ENCODE measurements around the gene ITGA8. TPM values are rescaled to one million over a fixed set of nuclear protein-coding genes. Genes with fewer than 3 reads are reported as not detected.
"Not testable (repeated sequence)": the region's sequence is repeated elsewhere in the genome, so short reads cannot be mapped to it uniquely, and the experiment has no call there.

Gene ITGA8
- total and polyA plus RNA-seq, 12 donors, result 4.7 to 46.0 (median 22.2) TPM

DNA sequence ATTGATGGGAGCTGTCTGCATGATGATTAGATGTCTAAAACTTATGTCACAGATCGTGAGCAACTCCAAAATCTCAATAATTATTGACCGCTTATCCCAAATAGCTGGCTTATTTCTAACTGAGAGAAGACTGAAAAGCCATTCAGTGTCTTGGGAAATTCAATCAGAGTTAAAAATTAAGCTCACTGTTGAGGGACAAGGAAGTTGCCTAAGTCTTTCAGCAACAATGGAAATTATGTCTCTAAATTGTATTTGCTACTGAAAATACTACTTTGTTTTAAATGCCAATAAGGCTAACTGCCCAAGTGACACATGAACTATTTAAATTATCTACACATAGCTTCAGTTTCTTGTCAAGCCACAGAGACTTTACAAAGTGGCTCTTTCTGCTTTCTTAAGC, 240.8 kb downstream of the ITGA8 start:
- 59 to 78% (median 69%) methylated on average over 2 of the region's 2 CpGs for WGBS, 4 donors
- no peaks in the 10 kb centered on the region for H3K36me3 ChIP-seq (replicated peaks in 1 of 2)

DNA sequence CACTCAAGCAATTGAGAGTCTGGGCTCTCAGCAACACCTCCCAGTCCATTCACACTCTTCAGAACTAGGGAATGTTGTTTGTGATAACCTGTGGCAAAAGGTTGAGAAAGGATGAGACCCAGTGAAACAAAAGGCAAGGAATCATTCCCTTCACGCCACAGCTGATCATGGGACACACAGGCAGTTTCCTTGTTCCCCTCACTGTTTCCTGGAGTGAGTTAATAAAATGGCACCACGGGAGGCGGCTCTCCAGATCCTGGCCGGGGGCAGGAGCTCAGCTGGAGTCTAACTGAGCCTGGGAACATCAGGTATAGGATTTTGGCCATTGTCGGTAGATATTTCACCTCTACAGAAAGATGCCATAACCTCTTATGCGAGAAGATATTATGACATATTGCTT, 241.3 kb downstream of the ITGA8 start:
- Histone ChIP-seq H3K27ac (no peak overlapping the region), H3K9me3 (replicated peaks in 1 of 3) (no peaks in the 10 kb centered on the region), H3K27me3 (no peaks in the 10 kb centered on the region), H3K4me3 (no peak overlapping the region), H3K36me3 (replicated peaks in 1 of 2) (no peaks in the 10 kb centered on the region), H3K4me1 (replicated peaks in 1 of 2) (no peaks in the 10 kb centered on the region)
- 60 to 66% (median 65%) methylated on average over 6 of the region's 6 CpGs for WGBS, 4 donors
- intact Hi-C loops (cut with DNase I), result no loop called here
- no peak for TF ChIP-seq POLR2A (IDR thresholded peaks at IDR 0.05)
- TF ChIP-seq, protein P1, sequence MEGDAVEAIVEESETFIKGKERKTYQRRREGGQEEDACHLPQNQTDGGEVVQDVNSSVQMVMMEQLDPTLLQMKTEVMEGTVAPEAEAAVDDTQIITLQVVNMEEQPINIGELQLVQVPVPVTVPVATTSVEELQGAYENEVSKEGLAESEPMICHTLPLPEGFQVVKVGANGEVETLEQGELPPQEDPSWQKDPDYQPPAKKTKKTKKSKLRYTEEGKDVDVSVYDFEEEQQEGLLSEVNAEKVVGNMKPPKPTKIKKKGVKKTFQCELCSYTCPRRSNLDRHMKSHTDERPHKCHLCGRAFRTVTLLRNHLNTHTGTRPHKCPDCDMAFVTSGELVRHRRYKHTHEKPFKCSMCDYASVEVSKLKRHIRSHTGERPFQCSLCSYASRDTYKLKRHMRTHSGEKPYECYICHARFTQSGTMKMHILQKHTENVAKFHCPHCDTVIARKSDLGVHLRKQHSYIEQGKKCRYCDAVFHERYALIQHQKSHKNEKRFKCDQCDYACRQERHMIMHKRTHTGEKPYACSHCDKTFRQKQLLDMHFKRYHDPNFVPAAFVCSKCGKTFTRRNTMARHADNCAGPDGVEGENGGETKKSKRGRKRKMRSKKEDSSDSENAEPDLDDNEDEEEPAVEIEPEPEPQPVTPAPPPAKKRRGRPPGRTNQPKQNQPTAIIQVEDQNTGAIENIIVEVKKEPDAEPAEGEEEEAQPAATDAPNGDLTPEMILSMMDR (IDR thresholded peaks at IDR 0.05), result no peak
- no peak for DNase-seq

More for the DNA sequence above, 240.8 kb downstream of the ITGA8 start:
- H3K4me1 ChIP-seq (replicated peaks in 1 of 2), result no peaks in the 10 kb centered on the region
- intact Hi-C loops (cut with DNase I), result no loop called here
- no peak for TF ChIP-seq POLR2A (IDR thresholded peaks at IDR 0.05)
- TF ChIP-seq, protein P1 (IDR thresholded peaks at IDR 0.05), result no peak
- H3K4me3 ChIP-seq, result no peak overlapping the region
- H3K27ac ChIP-seq, result no peak overlapping the region
- DNase-seq, result no peak
- no peaks in the 10 kb centered on the region for H3K27me3 ChIP-seq
- H3K9me3 ChIP-seq (replicated peaks in 1 of 3), result no peaks in the 10 kb centered on the region

DNA sequence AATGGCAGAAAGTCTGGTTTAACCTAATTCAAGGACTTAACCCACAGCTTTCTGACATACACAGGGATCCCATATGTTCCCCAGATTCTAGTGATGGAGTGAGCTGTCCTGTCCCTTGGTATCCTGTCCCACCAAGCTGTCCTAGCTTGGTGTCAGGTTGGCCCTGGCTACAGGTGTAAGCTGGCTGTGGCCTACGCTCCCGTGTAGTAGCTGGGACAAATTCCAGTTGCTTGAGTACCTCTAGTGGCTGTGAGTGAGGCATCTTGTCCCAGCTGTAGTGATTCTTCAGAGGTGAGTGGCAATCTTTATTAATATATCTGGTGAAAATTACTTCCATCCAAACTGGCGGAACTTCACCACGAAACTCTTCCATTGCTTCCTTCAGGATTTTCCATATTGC, 243.4 kb downstream of the ITGA8 start:
- TF ChIP-seq, protein P1 (IDR thresholded peaks at IDR 0.05), result no peak
- TF ChIP-seq POLR2A (IDR thresholded peaks at IDR 0.05), result no peak
- Histone ChIP-seq H3K4me1 (replicated peaks in 1 of 2) (no peaks in the 10 kb centered on the region), H3K36me3 (replicated peaks in 1 of 2) (no peaks in the 10 kb centered on the region), H3K4me3 (no peak overlapping the region), H3K27me3 (no peaks in the 10 kb centered on the region), H3K27ac (no peak overlapping the region), H3K9me3 (replicated peaks in 1 of 3) (no peaks in the 10 kb centered on the region)
- intact Hi-C loops (cut with DNase I), result no loop called here
- no peak for DNase-seq
- 86 to 92% (median 89%) methylated on average over 4 of the region's 4 CpGs for WGBS, 4 donors

DNA sequence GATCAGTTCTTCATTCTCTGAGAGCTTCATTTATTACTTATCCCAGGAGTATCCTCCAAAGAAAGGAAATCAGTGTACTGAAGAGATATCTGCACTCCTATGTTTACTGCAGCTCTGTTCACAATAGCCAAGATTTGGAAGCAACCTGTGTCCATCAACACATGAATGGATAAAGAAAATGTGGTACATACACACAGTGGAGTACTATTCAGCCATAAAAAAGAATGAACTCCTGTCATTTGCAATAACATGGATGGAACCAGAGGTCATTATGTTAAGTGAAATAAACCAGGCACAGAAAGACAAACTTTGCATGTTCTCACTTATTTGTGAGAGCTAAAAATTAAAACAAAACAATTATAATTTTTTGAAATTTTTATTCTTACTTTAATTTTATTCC, 244.3 kb downstream of the ITGA8 start:
- H3K4me1 ChIP-seq (replicated peaks in 1 of 2); intact Hi-C loops (cut with DNase I): not testable (repeated sequence)

DNA sequence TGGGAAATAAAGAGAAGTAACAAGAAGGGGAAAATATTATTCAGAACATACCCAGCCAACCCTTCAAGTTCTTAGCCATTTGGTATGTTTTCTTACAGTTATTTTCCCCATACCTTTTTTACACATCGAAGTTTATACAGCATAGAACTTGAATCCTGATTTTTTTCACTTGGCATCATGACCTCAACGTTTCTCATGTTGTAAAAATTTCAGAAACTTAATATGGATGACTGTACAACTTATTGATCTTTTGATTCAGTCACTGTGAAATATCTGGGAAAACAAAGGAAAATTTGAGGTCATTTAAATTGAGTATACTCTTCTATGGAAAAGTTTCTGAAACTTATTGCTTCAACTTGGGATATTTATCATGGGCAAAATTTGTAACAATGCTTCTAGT, 245.1 kb downstream of the ITGA8 start:
- no peaks in the 10 kb centered on the region for H3K36me3 ChIP-seq (replicated peaks in 1 of 2)
- TF ChIP-seq, protein P1 (IDR thresholded peaks at IDR 0.05), result no peak
- no peak for TF ChIP-seq POLR2A (IDR thresholded peaks at IDR 0.05)
- DNase-seq, result no peak
- 62 to 72% (median 64%) methylated on average over 2 of the region's 2 CpGs for WGBS, 4 donors
- no peaks in the 10 kb centered on the region for H3K4me1 ChIP-seq (replicated peaks in 1 of 2)
- intact Hi-C loops (cut with DNase I), result no loop called here
- no peak overlapping the region for H3K27ac ChIP-seq
- no peaks in the 10 kb centered on the region for H3K9me3 ChIP-seq (replicated peaks in 1 of 3)
- no peaks in the 10 kb centered on the region for H3K27me3 ChIP-seq
- H3K4me3 ChIP-seq, result no peak overlapping the region

More for the DNA sequence above, 244.3 kb downstream of the ITGA8 start:
- not testable (repeated sequence) for H3K27me3 ChIP-seq; DNase-seq; H3K4me3 ChIP-seq; H3K36me3 ChIP-seq (replicated peaks in 1 of 2); H3K27ac ChIP-seq; H3K9me3 ChIP-seq (replicated peaks in 1 of 3)
